ENCODE results near the gene CEP104. TPM values are rescaled to one million over a fixed set of nuclear protein-coding genes. Genes with fewer than 3 reads are reported as not detected.

CEP104 gene
- total and polyA plus RNA-seq, 2 donors (not counting 1 experiment from before 2014, with no cell fraction given), result 27.7 to 71.8 TPM

- Histone ChIP-seq H3K4me2 (replicated peaks; ENCODE audit: low read depth, low read length, poor library complexity, severe bottlenecking) (no peak overlapping the region), H3K79me2 (ENCODE audit: control insufficient read depth, insufficient read depth, low read length) (peaks cover 15% of the 10 kb centered on the region), H3K36me3 (replicated peaks in 1 of 2; ENCODE audit: control extremely low read depth in 1 of 2, control insufficient read depth in 1 of 2, extremely low read depth in 1 of 2, insufficient read depth in 2 of 2, low read length in 1 of 2) (no peaks in the 10 kb centered on the region), H3K9me3 (ENCODE audit: control extremely low read depth in 1 of 3, control insufficient read depth in 2 of 3, insufficient read depth in 1 of 3, low read length in 2 of 3) (peaks cover 0 to 1% (median under 1%) of the 10 kb centered on the region in 3 donors), H3K4me3 (ENCODE audit: control extremely low read depth in 1 of 5, extremely low read depth in 1 of 5, insufficient read depth in 1 of 5, low read depth in 2 of 5, low read length in 4 of 5) (no peak overlapping the region), H3K4me1 (ENCODE audit: control insufficient read depth in 2 of 2, insufficient read depth in 2 of 2, low read length in 2 of 2) (peaks cover 10 to 25% of the 10 kb centered on the region in 2 donors), H3K27ac (ENCODE audit: low read length in 2 of 2) (no peak overlapping the region), H4K20me1 (ENCODE audit: control insufficient read depth, insufficient read depth, low read length, poor library complexity, severe bottlenecking) (no peaks in the 10 kb centered on the region), H2AFZ (ENCODE audit: insufficient read depth, low read depth, low read length, poor library complexity, severe bottlenecking) (no peak overlapping the region), H3K9ac (ENCODE audit: low read length) (no peak overlapping the region), H3K27me3 (replicated peaks in 1 of 4; ENCODE audit: control extremely low read depth in 1 of 4, control insufficient read depth in 3 of 4, insufficient read depth in 4 of 4, low read length in 3 of 4) (no peaks in the 10 kb centered on the region)
- Mint-ChIP-seq H3K9me3 (ENCODE audit: insufficient read depth) (no peaks in the 10 kb centered on the region), H3K4me1 (peaks cover 15% of the 10 kb centered on the region), H3K27me3 (no peaks in the 10 kb centered on the region), H3K4me3 (no peak overlapping the region), H3K27ac (no peak overlapping the region)
- intact Hi-C loops (cut with micrococcal nuclease), result loop anchor here (5.0 to 10.0 kb wide), 2 partner anchors 249 to 1676 kb away; partner anchors contain the start of genes SKI, TP73 and WRAP73
- ChIA-PET CTCF (no interaction called here), POLR2A (no interaction called here)
- TF ChIP-seq CTCF (IDR thresholded peaks at IDR 0.05) (no peak), EZH2 (IDR thresholded peaks at IDR 0.05; ENCODE audit: borderline replicate concordance, insufficient read depth, low read depth, low read length, poor library complexity, severe bottlenecking) (no peak)
- WGBS (ENCODE audit: insufficient coverage), result 69% methylated on average over 16 of the region's 16 CpGs
- no peak for ATAC-seq (ENCODE audit: low read depth)
- no peak for DNase-seq
These were observed 46.4 kb upstream of the CEP104 start for GRCh38 chr1:3903141-3904005.

GRCh38 chr1:3902571-3903091 is 45.6 kb upstream of the CEP104 start:
- DNase-seq, result no peak
- TF ChIP-seq EZH2 (IDR thresholded peaks at IDR 0.05; ENCODE audit: borderline replicate concordance, insufficient read depth, low read depth, low read length, poor library complexity, severe bottlenecking) (no peak), CTCF (IDR thresholded peaks at IDR 0.05) (no peak)
- POLR2A ChIA-PET, result no interaction called here
- intact Hi-C loops (cut with micrococcal nuclease), result loop anchor here (5.0 to 10.0 kb wide), 2 partner anchors 248 to 1675 kb away; partner anchors contain the start of genes SKI, TP73 and WRAP73
- Mint-ChIP-seq H3K27ac (no peak overlapping the region), H3K27me3 (no peaks in the 10 kb centered on the region), H3K4me3 (peak overlapping the region; percentile 45), H3K9me3 (ENCODE audit: insufficient read depth) (no peaks in the 10 kb centered on the region), H3K4me1 (peaks cover 18% of the 10 kb centered on the region)
- no peaks in the 10 kb centered on the region for H3K27me3 ChIP-seq (replicated peaks in 1 of 4; ENCODE audit: control extremely low read depth in 1 of 4, control insufficient read depth in 3 of 4, insufficient read depth in 4 of 4, low read length in 3 of 4)
- ATAC-seq (ENCODE audit: low read depth), result no peak
- H3K36me3 ChIP-seq (replicated peaks in 1 of 2; ENCODE audit: control extremely low read depth in 1 of 2, control insufficient read depth in 1 of 2, extremely low read depth in 1 of 2, insufficient read depth in 2 of 2, low read length in 1 of 2), result no peaks in the 10 kb centered on the region
- H3K4me2 ChIP-seq (replicated peaks; ENCODE audit: low read depth, low read length, poor library complexity, severe bottlenecking), result no peak overlapping the region
- H3K4me3 ChIP-seq (ENCODE audit: control extremely low read depth in 1 of 5, extremely low read depth in 1 of 5, insufficient read depth in 1 of 5, low read depth in 2 of 5, low read length in 4 of 5), result no peak overlapping the region
- peaks cover 10 to 25% of the 10 kb centered on the region in 2 donors for H3K4me1 ChIP-seq (ENCODE audit: control insufficient read depth in 2 of 2, insufficient read depth in 2 of 2, low read length in 2 of 2)
- H3K9me3 ChIP-seq (ENCODE audit: control extremely low read depth in 1 of 3, control insufficient read depth in 2 of 3, insufficient read depth in 1 of 3, low read length in 2 of 3), result peaks cover 0 to 8% (median 7%) of the 10 kb centered on the region in 3 donors
- WGBS (ENCODE audit: insufficient coverage), result 77% methylated on average over 4 of the region's 10 CpGs
- CTCF ChIA-PET, result no interaction called here
- H2AFZ ChIP-seq (ENCODE audit: insufficient read depth, low read depth, low read length, poor library complexity, severe bottlenecking), result no peak overlapping the region
- no peaks in the 10 kb centered on the region for H4K20me1 ChIP-seq (ENCODE audit: control insufficient read depth, insufficient read depth, low read length, poor library complexity, severe bottlenecking)
- H3K27ac ChIP-seq (ENCODE audit: low read length in 2 of 2), result no peak overlapping the region
- no peak overlapping the region for H3K9ac ChIP-seq (ENCODE audit: low read length)
- H3K79me2 ChIP-seq (ENCODE audit: control insufficient read depth, insufficient read depth, low read length), result peaks cover 21% of the 10 kb centered on the region
